Measurements from ENCODE around the gene FLOT1.
"Not testable (repeated sequence)": the region's sequence is repeated elsewhere in the genome, so short reads cannot be mapped to it uniquely, and the experiment has no call there.

The FLOT1 gene

DNA sequence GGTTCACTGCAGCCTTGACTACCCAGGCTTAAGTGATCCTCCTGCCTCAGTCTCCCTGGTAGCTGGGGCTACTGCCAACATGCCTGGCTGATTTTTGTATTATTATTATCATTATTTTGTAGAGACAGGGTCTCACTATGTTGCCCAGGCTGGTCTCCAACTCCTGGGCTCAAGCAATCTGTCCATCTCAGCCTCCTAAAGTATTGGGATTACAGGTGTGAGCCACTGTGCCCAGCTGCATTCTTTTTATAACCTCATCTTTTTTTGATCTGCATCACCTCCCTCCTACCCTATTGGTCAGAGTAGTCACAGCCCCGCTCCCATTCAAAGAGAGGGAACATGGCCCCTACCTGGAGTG is 25.4 kb upstream of the FLOT1 start:
- no peaks in the 10 kb centered on the region for H4K20me1 ChIP-seq (ENCODE audit: insufficient read depth, low read length)
- no peaks in the 10 kb centered on the region for H3F3A ChIP-seq (ENCODE audit: insufficient read depth, low read length)
- H3K4me2 ChIP-seq (ENCODE audit: low read length), result no peak overlapping the region
- TF ChIP-seq, protein P1, sequence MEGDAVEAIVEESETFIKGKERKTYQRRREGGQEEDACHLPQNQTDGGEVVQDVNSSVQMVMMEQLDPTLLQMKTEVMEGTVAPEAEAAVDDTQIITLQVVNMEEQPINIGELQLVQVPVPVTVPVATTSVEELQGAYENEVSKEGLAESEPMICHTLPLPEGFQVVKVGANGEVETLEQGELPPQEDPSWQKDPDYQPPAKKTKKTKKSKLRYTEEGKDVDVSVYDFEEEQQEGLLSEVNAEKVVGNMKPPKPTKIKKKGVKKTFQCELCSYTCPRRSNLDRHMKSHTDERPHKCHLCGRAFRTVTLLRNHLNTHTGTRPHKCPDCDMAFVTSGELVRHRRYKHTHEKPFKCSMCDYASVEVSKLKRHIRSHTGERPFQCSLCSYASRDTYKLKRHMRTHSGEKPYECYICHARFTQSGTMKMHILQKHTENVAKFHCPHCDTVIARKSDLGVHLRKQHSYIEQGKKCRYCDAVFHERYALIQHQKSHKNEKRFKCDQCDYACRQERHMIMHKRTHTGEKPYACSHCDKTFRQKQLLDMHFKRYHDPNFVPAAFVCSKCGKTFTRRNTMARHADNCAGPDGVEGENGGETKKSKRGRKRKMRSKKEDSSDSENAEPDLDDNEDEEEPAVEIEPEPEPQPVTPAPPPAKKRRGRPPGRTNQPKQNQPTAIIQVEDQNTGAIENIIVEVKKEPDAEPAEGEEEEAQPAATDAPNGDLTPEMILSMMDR (IDR thresholded peaks at IDR 0.05; ENCODE audit: low read length), result no peak
- TF ChIP-seq EZH2 (IDR thresholded peaks at IDR 0.05; ENCODE audit: borderline replicate concordance, low read length), result no peak
- H2AFZ ChIP-seq (ENCODE audit: low read length), result no peak overlapping the region
- H3K36me3 ChIP-seq (ENCODE audit: insufficient read depth, low read length), result no peaks in the 10 kb centered on the region
- no peak overlapping the region for H3K9ac ChIP-seq (ENCODE audit: low read length)
- no peak overlapping the region for H3K4me3 ChIP-seq (ENCODE audit: low read depth, low read length, poor library complexity, severe bottlenecking)
- no peaks in the 10 kb centered on the region for H3K9me2 ChIP-seq (ENCODE audit: low read depth, low read length)
- H3K79me2 ChIP-seq (ENCODE audit: insufficient read depth, low read length), result no peaks in the 10 kb centered on the region
- no peaks in the 10 kb centered on the region for H3K9me3 ChIP-seq (ENCODE audit: low read length)
- H3K27me3 ChIP-seq (ENCODE audit: insufficient read depth, low read length), result no peaks in the 10 kb centered on the region; the same call in 1 of the 2 replicates
- no peak overlapping the region for H3K27ac ChIP-seq (ENCODE audit: low read depth, low read length, poor library complexity, severe bottlenecking)
- no peaks in the 10 kb centered on the region for H3K4me1 ChIP-seq (ENCODE audit: insufficient read depth, low read length, severe bottlenecking)

DNA sequence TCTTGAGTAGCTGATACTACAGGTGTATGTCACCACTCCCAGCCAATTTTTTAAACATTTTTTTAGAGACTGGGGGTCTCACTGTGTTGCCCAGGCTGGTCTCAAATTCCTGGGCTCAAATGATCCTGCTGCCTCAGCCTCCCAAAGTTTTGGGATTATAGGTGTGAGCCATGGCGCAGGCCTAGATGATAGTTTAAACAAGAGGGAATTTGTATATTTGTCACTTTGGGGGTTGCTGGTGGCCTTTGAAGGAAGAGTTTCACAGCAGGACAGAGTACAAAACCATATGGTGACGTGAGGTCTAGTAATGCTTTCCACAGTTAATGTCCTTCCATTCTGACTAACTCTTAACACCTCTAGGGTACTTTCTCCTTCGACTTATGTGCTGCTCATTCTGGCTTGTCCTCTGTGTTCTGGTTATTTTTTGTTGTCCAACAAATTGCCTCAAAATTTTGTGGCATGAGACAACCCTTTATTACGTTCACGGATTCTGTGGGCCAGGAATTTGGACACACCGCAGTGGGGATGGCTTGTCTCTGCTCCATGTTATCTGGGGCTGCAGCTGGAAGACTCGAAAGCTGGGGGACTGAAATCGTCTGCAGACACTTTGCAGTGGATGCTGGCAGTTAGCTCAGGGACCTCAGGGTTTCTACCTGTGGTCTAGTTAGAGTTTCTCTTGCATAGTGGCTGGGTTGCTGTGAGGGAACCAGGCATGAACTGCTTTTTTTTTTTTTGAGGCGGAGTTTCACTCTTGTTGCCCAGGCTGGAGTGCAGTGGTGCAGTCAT is 24.9 kb upstream of the FLOT1 start:
- Histone ChIP-seq H3K4me1 (ENCODE audit: insufficient read depth, low read length, severe bottlenecking) (no peaks in the 10 kb centered on the region), H3K27ac (ENCODE audit: low read depth, low read length, poor library complexity, severe bottlenecking) (no peak overlapping the region)

DNA sequence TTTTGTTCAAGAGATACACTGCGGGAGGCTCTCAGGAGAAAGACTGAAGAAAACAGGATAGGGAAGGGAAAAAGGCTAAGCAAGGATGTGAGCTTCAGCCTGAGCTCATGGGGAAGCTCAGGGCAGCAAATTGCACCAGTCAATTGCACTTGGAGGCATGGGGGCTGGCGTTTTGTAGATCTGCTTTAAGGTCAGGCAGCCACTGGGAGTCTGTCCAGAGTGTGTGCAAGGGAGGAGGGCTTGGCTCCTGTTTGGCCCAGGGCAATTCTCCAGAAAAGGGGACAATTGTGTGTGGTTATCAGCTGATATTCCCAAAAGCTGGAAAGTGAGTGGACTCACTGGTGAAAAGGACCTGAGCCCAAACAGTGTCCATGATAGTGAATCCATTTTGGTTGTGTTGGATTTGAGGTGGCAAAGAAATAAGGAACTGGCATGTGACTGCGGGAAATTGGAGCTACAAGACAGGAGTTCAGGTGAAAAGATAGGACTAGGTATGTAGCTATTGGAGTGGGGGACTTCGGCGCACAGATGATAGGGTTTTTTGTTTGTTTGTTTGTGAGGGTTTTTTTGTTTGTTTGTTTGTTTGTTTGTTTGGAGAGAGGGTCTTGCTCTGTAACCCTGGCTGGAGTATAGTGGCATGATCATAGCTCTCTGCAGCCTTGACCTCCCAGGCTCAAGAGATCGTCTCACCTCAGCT is 24.1 kb upstream of the FLOT1 start:
- H2AFZ ChIP-seq (ENCODE audit: low read length), result no peak overlapping the region
- H3K9ac ChIP-seq (ENCODE audit: low read length), result no peak overlapping the region
- no peaks in the 10 kb centered on the region for H3K9me3 ChIP-seq (ENCODE audit: low read length)
- no peaks in the 10 kb centered on the region for H3K4me1 ChIP-seq (ENCODE audit: insufficient read depth, low read length, severe bottlenecking)
- no peak for TF ChIP-seq EZH2 (IDR thresholded peaks at IDR 0.05; ENCODE audit: borderline replicate concordance, low read length)
- TF ChIP-seq, protein P1 (IDR thresholded peaks at IDR 0.05; ENCODE audit: low read length), result no peak
- no peak overlapping the region for H3K27ac ChIP-seq (ENCODE audit: low read depth, low read length, poor library complexity, severe bottlenecking)
- H3K27me3 ChIP-seq (ENCODE audit: insufficient read depth, low read length), result no peaks in the 10 kb centered on the region; the same call in 1 of the 2 replicates
- H4K20me1 ChIP-seq (ENCODE audit: insufficient read depth, low read length), result no peaks in the 10 kb centered on the region
- H3K9me2 ChIP-seq (ENCODE audit: low read depth, low read length), result no peaks in the 10 kb centered on the region
- no peak overlapping the region for H3K4me3 ChIP-seq (ENCODE audit: low read depth, low read length, poor library complexity, severe bottlenecking)
- H3K36me3 ChIP-seq (ENCODE audit: insufficient read depth, low read length), result no peaks in the 10 kb centered on the region
- no peaks in the 10 kb centered on the region for H3F3A ChIP-seq (ENCODE audit: insufficient read depth, low read length)
- H3K4me2 ChIP-seq (ENCODE audit: low read length), result no peak overlapping the region
- no peaks in the 10 kb centered on the region for H3K79me2 ChIP-seq (ENCODE audit: insufficient read depth, low read length)

More for the DNA sequence above, 24.9 kb upstream of the FLOT1 start:
- H3K9me2 ChIP-seq (ENCODE audit: low read depth, low read length), result no peaks in the 10 kb centered on the region
- no peaks in the 10 kb centered on the region for H4K20me1 ChIP-seq (ENCODE audit: insufficient read depth, low read length)
- no peak overlapping the region for H3K9ac ChIP-seq (ENCODE audit: low read length)
- no peak overlapping the region for H2AFZ ChIP-seq (ENCODE audit: low read length)
- H3K9me3 ChIP-seq (ENCODE audit: low read length), result no peaks in the 10 kb centered on the region
- no peaks in the 10 kb centered on the region for H3K79me2 ChIP-seq (ENCODE audit: insufficient read depth, low read length)
- no peak overlapping the region for H3K4me2 ChIP-seq (ENCODE audit: low read length)
- TF ChIP-seq, protein P1 (IDR thresholded peaks at IDR 0.05; ENCODE audit: low read length), result no peak
- no peak for TF ChIP-seq EZH2 (IDR thresholded peaks at IDR 0.05; ENCODE audit: borderline replicate concordance, low read length)
- no peaks in the 10 kb centered on the region; the same call in 1 of the 2 replicates for H3K27me3 ChIP-seq (ENCODE audit: insufficient read depth, low read length)
- no peaks in the 10 kb centered on the region for H3F3A ChIP-seq (ENCODE audit: insufficient read depth, low read length)
- H3K4me3 ChIP-seq (ENCODE audit: low read depth, low read length, poor library complexity, severe bottlenecking), result no peak overlapping the region
- no peaks in the 10 kb centered on the region for H3K36me3 ChIP-seq (ENCODE audit: insufficient read depth, low read length)

DNA sequence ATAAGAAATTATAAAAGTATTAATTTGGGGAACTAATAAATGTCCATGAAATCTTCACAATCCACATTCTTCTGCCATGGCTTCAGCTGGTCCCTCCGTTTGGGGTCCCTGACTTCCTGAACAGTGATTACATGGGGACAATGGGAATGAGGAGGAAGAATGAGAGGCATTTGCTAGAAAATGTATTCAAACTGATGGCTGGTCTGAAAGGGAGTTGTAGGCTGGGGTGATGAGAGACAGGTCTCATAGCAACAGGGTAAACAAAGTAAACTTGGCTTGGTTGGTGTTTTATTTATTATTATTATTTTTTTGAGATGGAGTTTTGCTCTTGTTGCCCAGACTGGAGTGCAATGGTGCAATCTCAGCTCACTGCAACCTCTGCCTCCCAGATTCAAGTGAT is 23.0 kb upstream of the FLOT1 start:
- H4K20me1 ChIP-seq (ENCODE audit: insufficient read depth, low read length); H3K27me3 ChIP-seq (ENCODE audit: insufficient read depth, low read length); H3K79me2 ChIP-seq (ENCODE audit: insufficient read depth, low read length); H3K4me2 ChIP-seq (ENCODE audit: low read length); H2AFZ ChIP-seq (ENCODE audit: low read length); H3K9me3 ChIP-seq (ENCODE audit: low read length); H3F3A ChIP-seq (ENCODE audit: insufficient read depth, low read length); H3K4me1 ChIP-seq (ENCODE audit: insufficient read depth, low read length, severe bottlenecking); H3K27ac ChIP-seq (ENCODE audit: low read depth, low read length, poor library complexity, severe bottlenecking); H3K9ac ChIP-seq (ENCODE audit: low read length); H3K36me3 ChIP-seq (ENCODE audit: insufficient read depth, low read length); H3K9me2 ChIP-seq (ENCODE audit: low read depth, low read length); H3K4me3 ChIP-seq (ENCODE audit: low read depth, low read length, poor library complexity, severe bottlenecking): not testable (repeated sequence)

DNA sequence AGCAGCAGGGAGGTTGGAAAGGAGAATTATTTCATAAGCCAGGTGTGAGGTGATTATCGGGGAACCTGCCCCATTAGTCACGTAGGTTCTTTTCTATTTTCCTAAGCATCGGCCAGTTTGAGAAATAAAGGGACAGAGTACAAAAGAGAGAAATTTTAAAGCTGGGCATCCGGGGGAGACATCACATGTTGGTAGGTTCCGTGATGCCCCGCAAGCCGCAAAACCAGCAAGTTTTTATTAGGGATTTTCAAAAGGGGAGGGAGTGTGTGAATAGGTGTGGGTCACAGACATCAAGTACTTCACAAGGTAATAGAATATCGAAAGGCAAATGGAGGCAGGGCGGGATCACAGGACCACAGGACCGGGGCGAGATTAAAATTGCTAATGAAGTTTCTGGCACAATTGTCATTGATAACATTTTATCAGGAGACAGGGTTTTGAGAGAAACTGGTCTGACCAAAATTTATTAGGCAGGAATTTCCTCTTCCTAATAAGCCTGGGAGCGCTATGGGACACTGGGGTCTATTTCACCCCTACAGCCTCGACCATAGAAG is 22.1 kb upstream of the FLOT1 start:
- H3K36me3 ChIP-seq (ENCODE audit: insufficient read depth, low read length); H3K9ac ChIP-seq (ENCODE audit: low read length); H3F3A ChIP-seq (ENCODE audit: insufficient read depth, low read length); H3K4me3 ChIP-seq (ENCODE audit: low read depth, low read length, poor library complexity, severe bottlenecking); H3K9me2 ChIP-seq (ENCODE audit: low read depth, low read length); H3K79me2 ChIP-seq (ENCODE audit: insufficient read depth, low read length); H3K9me3 ChIP-seq (ENCODE audit: low read length); H2AFZ ChIP-seq (ENCODE audit: low read length); H3K27me3 ChIP-seq (ENCODE audit: insufficient read depth, low read length); H3K27ac ChIP-seq (ENCODE audit: low read depth, low read length, poor library complexity, severe bottlenecking); H4K20me1 ChIP-seq (ENCODE audit: insufficient read depth, low read length); H3K4me2 ChIP-seq (ENCODE audit: low read length); H3K4me1 ChIP-seq (ENCODE audit: insufficient read depth, low read length, severe bottlenecking): not testable (repeated sequence)

Data from OCI-LY1 (cell line).